Vagina (tissue), 2 donors: ENCODE measurements around the gene MBTPS1. TPM values are rescaled to one million over a fixed set of nuclear protein-coding genes. Genes with fewer than 3 reads are reported as not detected.

Experiments
- DNase-seq, 2 donors: peaks; one replicate each; pipeline ENCODE4 v3.0.0-alpha.2; 2017; ENCODE audit errors: extremely low spot score in 2 of 2
- H3K27ac ChIP-seq: fragments of 200-600 bp; sonication (generic); one replicate; pipeline ENCODE4 v1.5.1; 2019
- H3K27me3 ChIP-seq: fragments of 200-600 bp; sonication (generic); one replicate; pipeline ENCODE4 v1.5.1; 2019
- H3K36me3 ChIP-seq, 2 donors: fragments of 200-600 bp; sonication (generic); one replicate each; pipeline ENCODE4 v1.5.1; 2017 to 2019
- H3K4me1 ChIP-seq: fragments of 200-600 bp; sonication (generic); one replicate; pipeline ENCODE4 v1.5.1; 2019
- H3K4me3 ChIP-seq, 2 donors: fragments of 200-600 bp; sonication (generic); 1 replicate in 1 of 2; 2 replicates in 1 of 2; pipeline ENCODE4 v1.5.1; 2016 to 2019
- H3K9me3 ChIP-seq: fragments of 200-600 bp; sonication (generic); one replicate; pipeline ENCODE4 v1.5.1; 2019
- CTCF ChIP-seq, 3 experiments: fragments of 450-650 bp in 2 of 3; fragments of 200-600 bp in 1 of 3; sonication (generic) in 1 of 3; IDR thresholded peaks; one replicate each; pipeline ENCODE4 v1.5.1; 2017 to 2019; ENCODE audit warnings: antibody characterized with exemption in 3 of 3, mild to moderate bottlenecking in 2 of 3, moderate library complexity in 2 of 3
- POLR2A ChIP-seq, 2 donors: fragments of 450-650 bp; IDR thresholded peaks; one replicate each; pipeline ENCODE4 v1.6.1; 2017; ENCODE audit warnings: antibody characterized with exemption in 2 of 2, mild to moderate bottlenecking in 2 of 2, moderate library complexity in 2 of 2
- POLR2AphosphoS5 ChIP-seq, 2 donors: sonication (generic); formaldehyde crosslinking; IDR thresholded peaks; one replicate each; pipeline ENCODE4 v1.9.0; 2017; ENCODE audit warnings: antibody characterized with exemption in 2 of 2, mild to moderate bottlenecking in 2 of 2, low read depth in 1 of 2; ENCODE audit not compliant: insufficient read depth in 1 of 2
- intact Hi-C: fragments of 100-400 bp; cut with DNase I; formaldehyde crosslinking; loops from one replicate; pipeline ENCODE4 v1.15.1; 2023
- total RNA-seq: library from RNA; depleted of rRNA; stranded (reverse); fragments of >200 nt; gene quantifications from one replicate; pipeline ENCODE4 v1.2.3, GENCODE V29; 2016

Gene MBTPS1
- total RNA-seq, 1 donor from 2014 or later = 71.0 TPM

GRCh38 chr16:84036982-84037425 is 79.7 kb downstream of the MBTPS1 start:
- Histone ChIP-seq H3K27ac (no peak overlapping the region), H3K4me1 (no peaks in the 10 kb centered on the region), H3K4me3 (no peak overlapping the region), H3K27me3 (no peaks in the 10 kb centered on the region), H3K9me3 (no peaks in the 10 kb centered on the region), H3K36me3 (no peaks in the 10 kb centered on the region)
- no peak for DNase-seq
- TF ChIP-seq POLR2A (IDR thresholded peaks at IDR 0.05) (no peak), POLR2AphosphoS5 (IDR thresholded peaks at IDR 0.05; ENCODE audit: insufficient read depth in 1 of 2, low read depth in 1 of 2) (no peak), CTCF (IDR thresholded peaks at IDR 0.05) (no peak)
- intact Hi-C loops = no loop called here

GRCh38 chr16:84036131-84036530 is 80.6 kb downstream of the MBTPS1 start:
- intact Hi-C loops = no loop called here

GRCh38 chr16:84034516-84034915 is 82.2 kb downstream of the MBTPS1 start:
- intact Hi-C loops = no loop called here
- no peak for DNase-seq
- TF ChIP-seq POLR2A (IDR thresholded peaks at IDR 0.05) (no peak), POLR2AphosphoS5 (IDR thresholded peaks at IDR 0.05; ENCODE audit: insufficient read depth in 1 of 2, low read depth in 1 of 2) (no peak), CTCF (IDR thresholded peaks at IDR 0.05) (no peak)
- H3K36me3 ChIP-seq = no peaks in the 10 kb centered on the region
- no peaks in the 10 kb centered on the region for H3K4me1 ChIP-seq
- H3K9me3 ChIP-seq = no peaks in the 10 kb centered on the region
- H3K27me3 ChIP-seq = no peaks in the 10 kb centered on the region
- no peak overlapping the region for H3K4me3 ChIP-seq
- no peak overlapping the region for H3K27ac ChIP-seq

More at GRCh38 chr16:84036131-84036530, 80.6 kb downstream of the MBTPS1 start:
- TF ChIP-seq POLR2AphosphoS5 (IDR thresholded peaks at IDR 0.05; ENCODE audit: insufficient read depth in 1 of 2, low read depth in 1 of 2) (no peak), POLR2A (IDR thresholded peaks at IDR 0.05) (no peak)
- H3K4me3 ChIP-seq = no peak overlapping the region
- H3K27me3 ChIP-seq = no peaks in the 10 kb centered on the region
- no peaks in the 10 kb centered on the region for H3K36me3 ChIP-seq
- no peaks in the 10 kb centered on the region for H3K9me3 ChIP-seq
- H3K4me1 ChIP-seq = no peaks in the 10 kb centered on the region
- DNase-seq = no peak
- H3K27ac ChIP-seq = no peak overlapping the region

GRCh38 chr16:84033251-84034195 is 83.2 kb downstream of the MBTPS1 start:
- no peak for TF ChIP-seq POLR2A (IDR thresholded peaks at IDR 0.05)
- TF ChIP-seq POLR2AphosphoS5 (IDR thresholded peaks at IDR 0.05; ENCODE audit: insufficient read depth in 1 of 2, low read depth in 1 of 2) = no peak
- TF ChIP-seq CTCF (IDR thresholded peaks at IDR 0.05) = no peak
- Histone ChIP-seq H3K9me3 (no peaks in the 10 kb centered on the region), H3K4me3 (no peak overlapping the region), H3K27me3 (no peaks in the 10 kb centered on the region), H3K27ac (no peak overlapping the region), H3K4me1 (no peaks in the 10 kb centered on the region), H3K36me3 (no peaks in the 10 kb centered on the region)
- intact Hi-C loops = no loop called here
- no peak for DNase-seq

- H3K4me1 ChIP-seq = no peaks in the 10 kb centered on the region
- H3K27me3 ChIP-seq = no peaks in the 10 kb centered on the region
- no peak overlapping the region for H3K4me3 ChIP-seq
- H3K27ac ChIP-seq = no peak overlapping the region
- no peak for DNase-seq
- no peak for TF ChIP-seq POLR2A (IDR thresholded peaks at IDR 0.05)
- H3K9me3 ChIP-seq = no peaks in the 10 kb centered on the region
- intact Hi-C loops = no loop called here
- H3K36me3 ChIP-seq = no peaks in the 10 kb centered on the region
Observed at GRCh38 chr16:84032458-84033178, 84.1 kb downstream of the MBTPS1 start.
